ENCODE data around the gene SPECC1. TPM values are rescaled to one million over a fixed set of nuclear protein-coding genes. Genes with fewer than 3 reads are reported as not detected.

SPECC1 gene
- total RNA-seq, 1 experiment from 2014 or later = 43.5 TPM

DNA sequence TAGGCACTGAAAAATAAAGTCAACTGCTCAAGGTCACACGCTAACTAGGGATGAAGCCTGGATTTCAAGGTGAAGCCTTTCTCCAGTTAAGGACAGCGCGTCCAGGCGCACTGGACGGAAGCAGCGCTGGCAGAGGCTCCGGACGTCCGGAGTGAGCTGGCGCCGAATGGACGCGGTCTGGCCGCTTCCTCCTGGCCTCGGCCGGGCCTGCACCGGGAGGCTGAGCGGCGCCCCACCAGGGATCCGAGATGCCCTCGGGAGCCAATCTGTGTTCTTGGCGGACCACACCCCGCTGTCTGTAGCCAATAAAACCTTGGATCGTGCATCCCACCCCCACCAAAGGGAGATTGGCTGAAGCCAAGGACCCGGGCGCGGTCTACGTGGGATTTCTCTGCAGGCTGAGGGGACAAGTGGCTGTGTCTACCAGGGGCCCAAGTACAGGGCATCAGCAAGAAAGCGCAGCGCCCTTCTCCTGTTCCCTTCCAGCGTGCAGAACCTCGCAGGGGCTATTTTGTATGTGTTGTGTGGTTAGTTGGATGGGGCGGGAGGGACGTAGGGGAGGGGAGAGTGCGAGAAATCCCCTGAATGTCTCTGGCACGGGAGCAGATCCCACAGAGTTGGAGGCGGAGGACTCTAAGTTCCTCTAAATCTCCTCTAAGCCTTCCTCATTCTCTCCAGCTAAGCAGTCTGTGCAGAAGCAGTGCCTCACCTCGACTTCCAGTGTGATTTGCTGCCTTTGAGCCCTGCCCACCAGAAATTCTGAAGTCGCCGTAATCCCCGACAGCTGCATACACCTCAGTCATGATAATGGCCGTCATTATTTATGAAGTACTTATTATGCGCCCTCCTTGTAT lies 29.0 kb upstream of the SPECC1 start:
- intact Hi-C loops (cut with micrococcal nuclease) = no loop called here
- Histone ChIP-seq H3K9me3 (ENCODE audit: control insufficient read depth in 1 of 2, insufficient read depth in 1 of 2, low read depth in 1 of 2, low read length in 2 of 2) (no peaks in the 10 kb centered on the region), H3K27ac (ENCODE audit: low read depth, low read length) (no peak overlapping the region), H2AFZ (ENCODE audit: low read depth, low read length, poor library complexity, severe bottlenecking) (no peak overlapping the region), H3K79me2 (ENCODE audit: insufficient read depth, low read length) (peaks cover 24% of the 10 kb centered on the region), H3K4me2 (ENCODE audit: low read length) (no peak overlapping the region), H3K36me3 (ENCODE audit: control insufficient read depth in 1 of 2, insufficient read depth in 2 of 2, low read length in 2 of 2) (no peaks in the 10 kb centered on the region), H4K20me1 (ENCODE audit: insufficient read depth) (no peaks in the 10 kb centered on the region), H3K4me1 (ENCODE audit: control insufficient read depth in 1 of 2, insufficient read depth in 2 of 2, low read length in 2 of 2) (peaks cover 7 to 18% of the 10 kb centered on the region in 2 experiments), H3K9me2 (ENCODE audit: insufficient read depth) (no peaks in the 10 kb centered on the region), H3K9ac (ENCODE audit: low read length) (no peak overlapping the region), H3K4me3 (replicated peaks in 1 of 2; ENCODE audit: low read depth in 1 of 2, low read length in 2 of 2) (no peak overlapping the region), H3K27me3 (ENCODE audit: insufficient read depth, low read length) (no peaks in the 10 kb centered on the region)
- DNase-seq (ENCODE audit: low read depth, low spot score) (no peak), ATAC-seq (no peak)
- CTCF ChIA-PET = interaction anchor here (2.0 kb wide), 1 partner anchor 13 kb away, joined by 7 read pairs; no protein-coding TSS in a partner anchor
- RAD21 ChIA-PET (ENCODE audit: low non-redundant PET in 1 of 2, low total read pairs in 2 of 2, uncharacterized antibody in 2 of 2, unreplicated experiment in 2 of 2) = no interaction called here
- BruUV-seq (replicated peaks) = no TSS peak
- POLR2A ChIA-PET = no interaction called here
- no peak for TF ChIP-seq RAD21 (IDR thresholded peaks at IDR 0.05; ENCODE audit: low read depth)

DNA sequence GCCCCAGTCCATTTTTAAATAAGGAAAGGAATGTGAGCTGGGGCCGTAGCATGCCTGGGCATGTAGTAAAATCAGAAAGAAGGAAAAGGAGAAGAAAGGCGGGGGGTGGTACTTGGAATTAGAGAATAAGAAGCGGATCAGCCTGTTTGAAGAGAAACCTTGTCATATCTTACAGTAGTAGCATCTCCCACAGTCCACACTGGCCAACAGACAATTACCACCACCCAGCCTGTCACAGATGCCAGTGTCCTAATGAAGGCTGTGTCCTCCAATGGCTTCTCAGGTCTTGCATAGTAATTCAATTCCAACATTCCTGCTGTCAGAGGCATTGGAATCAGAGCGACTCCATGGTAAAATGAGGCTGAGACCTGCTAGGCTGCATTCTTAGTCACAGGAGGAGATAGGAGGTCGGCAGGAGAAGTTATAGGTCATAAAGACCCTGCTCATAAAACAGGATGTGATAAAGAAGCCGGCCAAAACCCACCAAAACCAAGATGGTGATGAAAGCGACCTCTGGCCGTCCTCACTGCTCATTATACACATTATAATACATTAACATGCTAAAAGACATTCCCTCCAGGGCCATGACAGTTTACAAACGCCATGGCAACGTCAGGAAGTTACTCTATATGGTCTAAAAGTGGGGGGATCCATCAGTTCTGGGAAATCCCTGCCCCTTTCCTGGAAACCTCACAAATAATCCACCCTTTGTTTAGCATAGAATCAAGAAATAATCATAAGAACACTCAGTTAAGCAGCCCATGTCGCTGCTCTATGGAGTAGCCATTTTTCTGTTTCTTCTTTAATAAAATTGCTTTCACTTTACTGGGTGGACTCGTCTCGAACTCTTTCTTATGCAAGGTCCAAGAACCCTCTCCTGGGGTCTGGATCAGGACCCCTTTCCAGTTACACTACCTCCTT lies 22.0 kb upstream of the SPECC1 start:
- Histone ChIP-seq H3K4me2 (ENCODE audit: low read length) (no peak overlapping the region), H4K20me1 (ENCODE audit: insufficient read depth) (no peaks in the 10 kb centered on the region), H3K4me1 (ENCODE audit: control insufficient read depth in 1 of 2, insufficient read depth in 2 of 2, low read length in 2 of 2) (peaks cover 10 to 11% of the 10 kb centered on the region in 2 experiments; a peak in 2 of 4 replicates), H3K9me2 (ENCODE audit: insufficient read depth) (no peaks in the 10 kb centered on the region), H3K27me3 (ENCODE audit: insufficient read depth, low read length) (no peaks in the 10 kb centered on the region), H3K79me2 (ENCODE audit: insufficient read depth, low read length) (no peaks in the 10 kb centered on the region), H3K4me3 (replicated peaks in 1 of 2; ENCODE audit: low read depth in 1 of 2, low read length in 2 of 2) (no peak overlapping the region), H3K27ac (ENCODE audit: low read depth, low read length) (no peak overlapping the region), H3K9ac (ENCODE audit: low read length) (no peak overlapping the region), H2AFZ (ENCODE audit: low read depth, low read length, poor library complexity, severe bottlenecking) (no peak overlapping the region), H3K9me3 (ENCODE audit: control insufficient read depth in 1 of 2, insufficient read depth in 1 of 2, low read depth in 1 of 2, low read length in 2 of 2) (no peaks in the 10 kb centered on the region), H3K36me3 (ENCODE audit: control insufficient read depth in 1 of 2, insufficient read depth in 2 of 2, low read length in 2 of 2) (no peaks in the 10 kb centered on the region)
- DNase-seq (ENCODE audit: low read depth, low spot score) (no peak), ATAC-seq (no peak)
- intact Hi-C loops (cut with micrococcal nuclease) = no loop called here
- ChIA-PET CTCF (no interaction called here), POLR2A (no interaction called here), RAD21 (ENCODE audit: low non-redundant PET in 1 of 2, low total read pairs in 2 of 2, uncharacterized antibody in 2 of 2, unreplicated experiment in 2 of 2) (no interaction called here)
- BruUV-seq (replicated peaks) = no TSS peak
- TF ChIP-seq REST (IDR thresholded peaks at IDR 0.05; ENCODE audit: low read depth) (no peak), JUND (IDR thresholded peaks at IDR 0.05) (no peak), EZH2 (IDR thresholded peaks at IDR 0.05) (no peak), CBX3 (IDR thresholded peaks at IDR 0.05; ENCODE audit: low read depth) (no peak), CTCF (IDR thresholded peaks at IDR 0.05 in 2 of 3, conservative IDR thresholded peaks at IDR 0.05 in 1 of 3; ENCODE audit: borderline replicate concordance in 1 of 3, insufficient read depth in 1 of 3, low read depth in 2 of 3, low read length in 2 of 3) (no peak), POLR2AphosphoS5 (IDR thresholded peaks at IDR 0.05; ENCODE audit: low read depth, low read length) (no peak)
- TF ChIP-seq, protein P1, sequence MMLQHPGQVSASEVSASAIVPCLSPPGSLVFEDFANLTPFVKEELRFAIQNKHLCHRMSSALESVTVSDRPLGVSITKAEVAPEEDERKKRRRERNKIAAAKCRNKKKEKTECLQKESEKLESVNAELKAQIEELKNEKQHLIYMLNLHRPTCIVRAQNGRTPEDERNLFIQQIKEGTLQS (IDR thresholded peaks at IDR 0.05) = no peak

All from HCT116 (cell line).